Stimulated activated CD8-positive, alpha-beta memory T cell treated with anti-CD3 and anti-CD28 coated beads, Interleukin-15, amount 100 ng/mL, for 24 hours (primary cell): ENCODE results near the gene ACAA2.

Experiments used
- DNase-seq: peaks from one replicate; pipeline ENCODE4 v3.0.0-alpha.2; 2020; ENCODE audit warnings: low read depth

Gene ACAA2

DNA sequence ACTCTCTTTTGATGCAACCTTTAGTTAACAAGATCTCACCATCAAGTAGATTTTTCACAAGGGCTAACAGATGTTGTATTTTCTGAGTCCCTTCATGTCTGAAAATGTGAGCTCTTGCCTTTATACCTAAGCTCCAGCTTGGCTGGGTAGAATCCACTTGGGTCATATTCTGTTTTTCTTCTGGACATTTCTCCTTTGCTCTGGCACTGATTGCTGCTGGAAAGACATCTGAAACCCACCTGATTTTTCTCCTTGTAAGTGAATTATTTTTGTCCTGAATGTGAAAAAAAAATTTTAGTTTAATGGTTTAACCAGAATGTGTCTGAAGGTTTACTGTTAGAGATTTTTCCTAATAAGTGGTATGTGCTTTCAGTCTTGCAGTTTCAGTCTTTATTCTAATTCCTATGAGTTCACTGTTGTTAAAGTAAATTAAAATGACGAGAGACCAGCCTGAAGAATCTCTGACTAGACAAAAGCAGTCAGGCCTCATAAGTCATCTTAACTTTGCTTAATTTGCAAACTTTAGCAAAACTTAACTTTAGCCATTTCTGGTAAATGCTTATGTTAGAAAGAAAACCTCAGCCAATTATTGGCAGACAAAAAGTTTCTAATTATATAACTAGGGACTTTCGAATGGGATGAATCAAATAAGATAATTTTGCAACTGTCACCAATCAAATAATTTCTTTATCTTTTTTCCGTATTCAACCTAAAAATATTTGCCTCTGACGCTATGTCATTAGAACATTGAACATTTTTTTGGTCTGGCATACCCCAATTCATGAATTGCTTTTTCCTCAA is 70.8 kb downstream of the ACAA2 start:
- DNase-seq: no peak

DNA sequence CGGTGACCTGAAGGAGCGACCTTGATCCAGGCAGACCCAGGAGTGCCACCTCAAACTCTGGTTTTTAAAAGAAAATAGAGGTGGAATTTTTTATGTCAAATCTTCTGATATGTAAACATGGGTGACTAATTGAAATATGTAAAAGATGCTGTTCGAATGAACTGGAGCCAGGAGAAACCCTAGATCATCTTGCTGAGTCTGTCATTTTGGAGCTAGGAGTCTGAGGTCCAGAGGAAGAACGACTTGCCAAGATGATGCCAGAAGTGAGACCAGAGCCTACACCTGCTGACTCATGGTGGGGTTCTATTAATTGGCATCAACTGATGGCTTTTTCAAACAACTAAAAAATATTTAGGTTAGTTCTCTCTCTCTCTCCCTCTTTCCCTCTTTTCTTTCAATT is 74.1 kb downstream of the ACAA2 start:
- DNase-seq: no peak

DNA sequence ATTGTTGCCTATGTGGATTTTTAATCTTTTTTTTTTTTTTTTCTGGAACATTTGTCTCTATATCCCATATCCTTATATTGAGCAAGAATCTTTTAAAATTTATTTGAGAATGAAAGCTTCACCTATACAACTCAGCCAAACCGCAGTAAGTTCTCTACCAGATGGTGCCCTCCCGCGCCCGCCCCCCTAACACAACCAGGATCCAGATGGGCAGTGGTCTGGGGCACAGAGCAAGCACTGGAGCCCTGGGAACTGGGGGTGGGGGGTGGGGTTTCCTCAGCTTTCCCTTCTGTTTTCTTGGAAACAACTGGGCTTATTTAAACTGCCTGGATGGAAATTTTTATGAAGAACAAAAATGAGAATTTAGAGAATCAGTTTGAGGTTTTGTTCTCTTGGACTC is 74.6 kb downstream of the ACAA2 start:
- DNase-seq: no peak

- no peak for DNase-seq
Measured at GRCh38 chr18:49734836-49735235, 78.5 kb downstream of the ACAA2 start.

GRCh38 chr18:49733896-49734585 is 79.3 kb downstream of the ACAA2 start:
- no peak for DNase-seq

DNA sequence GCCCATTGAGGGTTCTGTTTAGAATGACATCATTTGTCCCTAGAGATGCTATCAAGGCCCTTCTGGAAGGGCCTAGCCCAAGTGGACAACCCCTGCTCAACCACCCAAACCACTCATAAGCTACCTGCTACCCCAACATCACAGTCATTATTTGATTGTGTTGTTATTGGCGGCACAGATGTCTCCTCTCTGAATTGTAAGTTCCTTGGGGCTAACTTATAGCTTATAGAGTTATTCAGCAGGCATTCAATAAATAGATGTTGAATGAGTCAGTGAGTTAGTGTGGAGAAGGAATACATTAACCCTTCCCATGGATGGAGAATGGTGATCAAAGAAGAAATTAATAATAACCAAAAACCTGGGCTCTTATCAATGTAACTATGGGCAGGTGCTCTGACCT is 80.0 kb downstream of the ACAA2 start:
- DNase-seq: no peak
